A549 (cell line): ENCODE results near the gene ZNF593OS. TPM values are rescaled to one million over a fixed set of nuclear protein-coding genes. Genes with fewer than 3 reads are reported as not detected.

Source experiments
- ATAC-seq, 2 experiments: fragments of 200-7000 bp in 1 of 2; fragments of >200 bp in 1 of 2; cut with Nextera tagmentation in 1 of 2; cut with Tn5 transposase in 1 of 2; 3 replicates each; pipeline versions ENCODE4 v1.8.0 to v1.9.1; 2018 to 2020; ENCODE audit warnings: mild to moderate bottlenecking in 1 of 2, moderate library complexity in 1 of 2
- CTCF ChIA-PET: fragments of 300-600 bp; sonication (Branson Sonifier 250); formaldehyde crosslinking; extraction: SDS; loops from one replicate; lab custom pipeline; 2021; ENCODE audit warnings: antibody characterized with exemption, inconsistent platforms; lab: Yijun Ruan, JAX
- POLR2A ChIA-PET: fragments of 350-600 bp; formaldehyde crosslinking; extraction: SDS; loops from one replicate; lab custom pipeline; 2021; ENCODE audit warnings: antibody characterized with exemption, inconsistent platforms; lab: Yijun Ruan, JAX
- DNase-seq, 2 experiments: peaks; one replicate each; pipeline versions ENCODE4 v3.0.0 to v3.0.0-alpha.2; 2011 to 2016; ENCODE audit warnings: low read depth in 1 of 2, low spot score in 1 of 2
- FAIRE-seq: peaks from 2 replicates; lab custom pipeline; 2011; peaks lifted over from hg19 to GRCh38; lab: Jason Lieb, UNC
- H3K27ac ChIP-seq, 2 experiments: fragments of >200 bp; sonication (Bioruptor Twin); formaldehyde crosslinking; 3 replicates each; pipeline ENCODE4 v1.5.1; 2016 to 2017
- H3K4me1 ChIP-seq: fragments of >200 bp; sonication (Bioruptor Twin); formaldehyde crosslinking; 3 replicates; pipeline ENCODE4 v1.6.1; 2016
- H3K4me2 ChIP-seq: fragments of >200 bp; sonication (Bioruptor Twin); formaldehyde crosslinking; 3 replicates; pipeline ENCODE4 v1.6.1; 2016
- H3K4me3 ChIP-seq: fragments of >200 bp; sonication (Bioruptor Twin); formaldehyde crosslinking; 3 replicates; pipeline ENCODE4 v1.5.1; 2016
- H3K9me3 ChIP-seq: fragments of >200 bp; sonication (Bioruptor Twin); formaldehyde crosslinking; 3 replicates; pipeline ENCODE4 v1.6.1; 2016
- BCL3 ChIP-seq: fragments of >200 bp; sonication (Bioruptor Twin); formaldehyde crosslinking; IDR thresholded peaks from 3 replicates; pipeline ENCODE4 v1.6.1; 2016
- BHLHE40 ChIP-seq: IDR thresholded peaks from 2 replicates; pipeline ENCODE4 v1.6.1; 2012; ENCODE audit warnings: low read depth, low read length, inconsistent platforms
- CBX2 ChIP-seq: fragments of 200-600 bp; sonication (generic); IDR thresholded peaks from 2 replicates; pipeline ENCODE4 v1.6.1; 2016; ENCODE audit warnings: low read depth, mild to moderate bottlenecking, borderline replicate concordance
- ELK1 ChIP-seq: fragments of 150-350 bp; IDR thresholded peaks from 2 replicates; pipeline ENCODE4 v1.6.1; 2014; ENCODE audit warnings: low read depth, mild to moderate bottlenecking, low read length
- FOSL2 ChIP-seq, 2 experiments: fragments of 450-650 bp in 1 of 2; fragments of >200 bp in 1 of 2; sonication (Bioruptor Twin) in 1 of 2; formaldehyde crosslinking; IDR thresholded peaks; 2 replicates each; pipeline versions ENCODE4 v1.5.0 to v1.6.1; 2016 to 2020; ENCODE audit warnings: mild to moderate bottlenecking in 1 of 2, moderate library complexity in 1 of 2
- FOXS1 ChIP-seq: fragments of 250-450 bp; sonication (Bioruptor Pico); IDR thresholded peaks from 2 replicates; pipeline ENCODE4 v1.5.0; 2020; ENCODE audit warnings: mild to moderate bottlenecking, moderate library complexity
- JUN ChIP-seq, 2 experiments: fragments of >200 bp; sonication (Bioruptor Twin); formaldehyde crosslinking; IDR thresholded peaks; 2 replicates in 1 of 2; 3 replicates in 1 of 2; pipeline ENCODE4 v1.6.1; 2016 to 2017
- KDM5A ChIP-seq: fragments of 200-600 bp; sonication (generic); IDR thresholded peaks from 2 replicates; pipeline ENCODE4 v1.6.1; 2016; ENCODE audit warnings: antibody characterized with exemption, mild to moderate bottlenecking
- NFE2L2 ChIP-seq: fragments of 150-350 bp; conservative IDR thresholded peaks from 2 replicates; pipeline ENCODE4 v1.6.1; 2014; ENCODE audit warnings: low read length
- NR3C1 ChIP-seq: fragments of >200 bp; sonication (Bioruptor Twin); formaldehyde crosslinking; IDR thresholded peaks from 3 replicates; pipeline ENCODE4 v1.6.1; 2017
- POLR2AphosphoS2 ChIP-seq: conservative IDR thresholded peaks from 2 replicates; pipeline ENCODE4 v1.6.1; 2012; ENCODE audit warnings: low read length, improper control_type of control experiment, inconsistent platforms
- RAD21 ChIP-seq, 2 experiments: fragments of >200 bp in 1 of 2; sonication (Bioruptor Twin) in 1 of 2; formaldehyde crosslinking in 1 of 2; IDR thresholded peaks in 1 of 2; conservative IDR thresholded peaks in 1 of 2; 2 replicates in 1 of 2; 3 replicates in 1 of 2; pipeline ENCODE4 v1.6.1; 2012 to 2018; ENCODE audit warnings: inconsistent platforms in 1 of 2
- REST ChIP-seq: fragments of 200-600 bp; sonication (generic); IDR thresholded peaks from 2 replicates; pipeline ENCODE4 v1.6.1; 2016; ENCODE audit warnings: antibody characterized with exemption, mild to moderate bottlenecking, moderate library complexity
- RFX5 ChIP-seq: fragments of 450-650 bp; IDR thresholded peaks from 2 replicates; pipeline ENCODE4 v1.7.1; 2014; ENCODE audit warnings: antibody characterized with exemption, mild to moderate bottlenecking, moderate library complexity
- RNF2 ChIP-seq: fragments of 200-600 bp; sonication (generic); IDR thresholded peaks from 2 replicates; pipeline ENCODE4 v1.6.1; 2016; ENCODE audit warnings: low read depth, mild to moderate bottlenecking, antibody characterized with exemption, moderate library complexity, borderline replicate concordance
- TP53 ChIP-seq: fragments of 250-450 bp; sonication (Bioruptor Pico); IDR thresholded peaks from 2 replicates; pipeline ENCODE4 v1.5.0; 2021; ENCODE audit warnings: mild to moderate bottlenecking, moderate library complexity
- WGBS: methylation state at CpG from one replicate; pipeline ENCODE4 v1.1.6; 2017; ENCODE audit errors: missing lambda C conversion rate; 5-methylcytosine and 5-hydroxymethylcytosine counted together
- polyA plus RNA-seq, 4 experiments: library from polyadenylated mRNA; depleted of rRNA in 3 of 4; stranded (reverse); fragments of >200 nt; fragmentation: RNase III in 1 of 4; extraction: RNeasy Plus Mini Kit Qiagen cat#74134 plus additional on column Dnase treatment in 1 of 4; gene quantifications; 2 replicates in 3 of 4; 3 replicates in 1 of 4; pipeline ENCODE4 v1.2.3, GENCODE V29; 2011 to 2017
- TF ChIP-seq, protein P1 (sequence below): IDR thresholded peaks from 2 replicates; pipeline ENCODE4 v1.6.1; 2012; ENCODE audit warnings: low read depth, borderline replicate concordance

ZNF593OS gene
- polyA plus RNA-seq, 2 of the 4 experiments (the other 2 are of a cell fraction) = not detected

GRCh38 chr1:26161415-26162219, 10.0 kb downstream of the ZNF593OS start (continued):
- TF ChIP-seq, protein P1, sequence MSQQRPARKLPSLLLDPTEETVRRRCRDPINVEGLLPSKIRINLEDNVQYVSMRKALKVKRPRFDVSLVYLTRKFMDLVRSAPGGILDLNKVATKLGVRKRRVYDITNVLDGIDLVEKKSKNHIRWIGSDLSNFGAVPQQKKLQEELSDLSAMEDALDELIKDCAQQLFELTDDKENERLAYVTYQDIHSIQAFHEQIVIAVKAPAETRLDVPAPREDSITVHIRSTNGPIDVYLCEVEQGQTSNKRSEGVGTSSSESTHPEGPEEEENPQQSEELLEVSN = peak; percentile 96
- no peak for TF ChIP-seq JUN (IDR thresholded peaks at IDR 0.05)
- no peak for TF ChIP-seq NFE2L2
- TF ChIP-seq FOSL2 (IDR thresholded peaks at IDR 0.05) = no peak
- TF ChIP-seq FOSL2 (CRISPR knock-in tag; IDR thresholded peaks at IDR 0.05) = no peak
- no peak for TF ChIP-seq POLR2AphosphoS2
- TF ChIP-seq BCL3 = no peak
- TF ChIP-seq RAD21 (conservative IDR thresholded peaks at IDR 0.05 in 1 of 2, IDR thresholded peaks at IDR 0.05 in 1 of 2) = no peak; a peak in 1 of 5 replicates

DNA sequence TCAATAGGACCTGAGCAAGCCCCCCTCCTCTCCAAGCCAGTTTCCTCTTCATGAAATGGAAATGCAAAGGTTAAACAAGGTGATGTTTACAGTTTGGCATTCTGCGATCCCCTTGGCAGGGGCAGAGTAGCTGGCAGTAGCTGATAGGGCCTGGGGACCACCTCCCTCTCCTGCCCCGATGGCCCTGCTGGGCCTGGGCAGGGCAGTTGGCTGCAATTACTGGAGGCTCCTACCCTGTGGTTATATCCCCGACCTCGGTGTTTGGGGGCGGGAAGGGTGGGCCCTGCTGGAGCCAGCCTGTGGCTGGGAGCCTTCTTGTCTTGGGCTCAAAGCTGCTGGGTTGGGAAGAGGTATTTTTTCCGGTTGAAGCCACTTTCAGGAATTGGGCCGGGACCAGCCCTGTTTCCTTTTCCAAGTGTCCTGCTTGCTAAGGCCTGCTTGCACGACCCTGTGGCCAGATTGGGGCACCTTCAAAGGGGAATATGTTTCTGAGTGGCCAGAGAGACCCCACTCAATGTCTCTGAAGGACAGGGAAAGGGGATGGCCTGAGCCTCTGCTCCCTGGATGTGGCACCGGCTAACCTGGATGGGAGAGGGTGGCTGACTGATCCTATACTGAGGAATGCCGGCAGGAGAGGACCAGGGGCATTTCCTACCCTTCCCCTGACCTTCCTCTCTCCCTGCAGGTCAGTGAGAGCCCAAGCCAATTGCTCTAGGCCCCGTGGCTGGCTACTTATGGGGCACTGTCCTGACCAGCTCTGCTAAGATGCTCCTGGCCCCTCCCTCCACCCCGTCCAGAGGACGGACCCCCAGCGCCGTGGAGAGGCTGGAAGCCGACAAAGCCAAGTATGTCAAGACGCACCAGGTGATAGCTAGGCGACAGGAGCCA, 10.9 kb downstream of the ZNF593OS start:
- Histone ChIP-seq H3K27ac (peak overlapping the region; percentile 60 to 87; a peak in 5 of 6 replicates), H3K9me3 (no peaks in the 10 kb centered on the region), H3K4me2 (peak overlapping the region; percentile 93), H3K4me1 (peaks cover 13% of the 10 kb centered on the region; the same call in 2 of the 3 replicates), H3K4me3 (no peak overlapping the region; the same call in 2 of the 3 replicates)
- DNase-seq (no peak), ATAC-seq (no peak), FAIRE-seq (no peak)
- CTCF ChIA-PET = interaction anchor here (0.8 to 2.4 kb wide), 8 partner anchors 9 to 93 kb away, joined by 3 to 10 read pairs (median 4); partner anchors contain the start of genes CEP85, TRIM63 and ZNF593
- WGBS = 78% methylated on average over 7 of the region's 18 CpGs
- no peak for TF ChIP-seq BHLHE40
- no peak for TF ChIP-seq RFX5
- TF ChIP-seq RNF2 = no peak
- TF ChIP-seq JUN (IDR thresholded peaks at IDR 0.05) = no peak
- no peak for TF ChIP-seq TP53
- no peak for TF ChIP-seq ELK1
- no peak for TF ChIP-seq CBX2
- TF ChIP-seq NR3C1 = no peak
- no peak for TF ChIP-seq FOXS1
- no peak for TF ChIP-seq KDM5A
- TF ChIP-seq REST = no peak
- POLR2A ChIA-PET = no interaction called here
